SK-N-SH (cell line): Measurements from ENCODE around the gene OR1I1. TPM values are rescaled to one million over a fixed set of nuclear protein-coding genes. Genes with fewer than 3 reads are reported as not detected.

Experiments
- CTCF ChIA-PET: fragments of 300-600, 350-600 bp; formaldehyde crosslinking; extraction: SDS; loops from one replicate; lab custom pipeline; 2021; lab: Yijun Ruan, JAX
- POLR2A ChIA-PET: fragments of 350-600 bp; sonication (Branson Sonifier 250); formaldehyde crosslinking; extraction: SDS; loops from one replicate; lab custom pipeline; 2020; ENCODE audit warnings: antibody characterized with exemption, inconsistent platforms; lab: Yijun Ruan, JAX
- DNase-seq: peaks from one replicate; pipeline ENCODE4 v3.0.0; 2012
- H2AFZ ChIP-seq: fragments of 200-600 bp; sonication (generic); 2 replicates; pipeline ENCODE4 v1.8.1; 2016; ENCODE audit warnings: antibody characterized with exemption, mild to moderate bottlenecking, low read depth
- H3F3A ChIP-seq: fragments of 200-600 bp; sonication (generic); replicated peaks from 2 replicates; pipeline ENCODE3; 2016; ENCODE audit warnings: antibody characterized with exemption, mild to moderate bottlenecking; ENCODE audit not compliant: insufficient read depth
- H3K27ac ChIP-seq, 2 experiments: fragments of 200-500 bp in 1 of 2; fragments of 200-600 bp in 1 of 2; sonication (Bioruptor generic) in 1 of 2; sonication (generic), shearing (Covaris generic) in 1 of 2; 2 replicates each; pipeline versions ENCODE4 v1.5.1 to v1.6.1; 2014 to 2016; ENCODE audit warnings: low read depth in 2 of 2, inconsistent platforms in 1 of 2, low read length in 1 of 2, mild to moderate bottlenecking in 1 of 2, mixed read lengths in 1 of 2
- H3K27me3 ChIP-seq: fragments of 200-600 bp; sonication (generic), shearing (Covaris generic); 2 replicates; pipeline ENCODE4 v1.6.1; 2016; ENCODE audit warnings: mixed run types; ENCODE audit not compliant: insufficient read depth
- H3K36me3 ChIP-seq, 2 experiments: fragments of 200-500 bp in 1 of 2; fragments of 200-600 bp in 1 of 2; sonication (Bioruptor generic) in 1 of 2; sonication (generic) in 1 of 2; replicated peaks in 1 of 2; 2 replicates each; pipeline versions ENCODE3 to v1.5.1; 2014 to 2016; ENCODE audit warnings: low read length in 1 of 2, mild to moderate bottlenecking in 1 of 2; ENCODE audit not compliant: insufficient read depth in 2 of 2, control insufficient read depth in 1 of 2
- H3K4me1 ChIP-seq, 2 experiments: fragments of 200-500 bp in 1 of 2; fragments of 200-600 bp in 1 of 2; sonication (Bioruptor generic) in 1 of 2; sonication (generic), shearing (Covaris generic) in 1 of 2; 2 replicates each; pipeline versions ENCODE4 v1.5.1 to v1.6.1; 2014 to 2016; ENCODE audit warnings: low read depth in 1 of 2, low read length in 1 of 2, mixed run types in 1 of 2; ENCODE audit not compliant: insufficient read depth in 2 of 2, control insufficient read depth in 1 of 2
- H3K4me2 ChIP-seq: fragments of 200-600 bp; sonication (generic), shearing (Covaris generic); 2 replicates; pipeline ENCODE4 v1.6.1; 2017; ENCODE audit warnings: mixed run types
- H3K4me3 ChIP-seq, 2 experiments: fragments of 200-500 bp in 1 of 2; fragments of 200-600 bp in 1 of 2; sonication (Bioruptor generic) in 1 of 2; sonication (generic), shearing (Covaris generic) in 1 of 2; 2 replicates each; pipeline versions ENCODE4 v1.5.1 to v1.8.1; 2014 to 2016; ENCODE audit warnings: low read depth in 2 of 2, inconsistent platforms in 1 of 2, low read length in 1 of 2, mild to moderate bottlenecking in 1 of 2, mixed read lengths in 1 of 2, moderate library complexity in 1 of 2
- H3K79me2 ChIP-seq: fragments of 200-600 bp; sonication (generic); 2 replicates; pipeline ENCODE4 v1.8.1; 2017; ENCODE audit warnings: mild to moderate bottlenecking; ENCODE audit not compliant: insufficient read depth
- H3K9ac ChIP-seq: fragments of 200-600 bp; sonication (generic); 2 replicates; pipeline ENCODE4 v1.6.1; 2017; ENCODE audit warnings: mixed run types
- H3K9me2 ChIP-seq: fragments of 200-600 bp; sonication (generic); 2 replicates; pipeline ENCODE4 v1.6.1; 2017; ENCODE audit warnings: mixed run types
- H3K9me3 ChIP-seq: fragments of 200-600 bp; sonication (generic); 2 replicates; pipeline ENCODE4 v1.6.1; 2017; ENCODE audit warnings: mixed run types, mild to moderate bottlenecking, moderate library complexity
- H4K20me1 ChIP-seq: fragments of 200-600 bp; sonication (generic); 2 replicates; pipeline ENCODE4 v1.6.1; 2017; ENCODE audit warnings: mild to moderate bottlenecking, mixed run types; ENCODE audit not compliant: insufficient read depth
- EP300 ChIP-seq, 2 experiments: IDR thresholded peaks; 2 replicates each; pipeline versions ENCODE4 v1.4.0 to v1.6.1; 2012; ENCODE audit warnings: borderline replicate concordance in 1 of 2, low read depth in 1 of 2, low read length in 1 of 2
- EZH2phosphoT487 ChIP-seq: fragments of 200-600 bp; sonication (generic); IDR thresholded peaks from 2 replicates; pipeline ENCODE4 v1.6.1; 2017; ENCODE audit warnings: low read depth, mixed run types, mild to moderate bottlenecking, antibody characterized with exemption, moderate library complexity, borderline replicate concordance
- FOSL2 ChIP-seq: IDR thresholded peaks from 2 replicates; pipeline ENCODE4 v1.4.0; 2012; ENCODE audit warnings: low read depth, mild to moderate bottlenecking, moderate library complexity, borderline replicate concordance
- FOXJ3 ChIP-seq: sonication (generic); formaldehyde crosslinking; IDR thresholded peaks from 2 replicates; pipeline ENCODE4 v1.5.1; 2020; ENCODE audit warnings: mild to moderate bottlenecking, missing genetic modification reagents
- FOXM1 ChIP-seq: IDR thresholded peaks from 2 replicates; pipeline ENCODE4 v1.4.0; 2012; ENCODE audit warnings: low read depth, mild to moderate bottlenecking
- GATA2 ChIP-seq: sonication (generic); formaldehyde crosslinking; IDR thresholded peaks from 2 replicates; pipeline ENCODE4 v1.5.0; 2020; ENCODE audit warnings: mild to moderate bottlenecking, missing genetic modification reagents
- MEF2A ChIP-seq: IDR thresholded peaks from 2 replicates; pipeline ENCODE4 v1.4.0; 2012; ENCODE audit warnings: low read depth, borderline replicate concordance
- NFIC ChIP-seq: IDR thresholded peaks from 2 replicates; pipeline ENCODE4 v1.4.0; 2012; ENCODE audit warnings: borderline replicate concordance
- POLR2AphosphoS5 ChIP-seq: IDR thresholded peaks from 2 replicates; pipeline ENCODE4 v1.6.1; 2012; ENCODE audit warnings: low read depth, low read length
- RAD21 ChIP-seq: IDR thresholded peaks from 2 replicates; pipeline ENCODE4 v1.6.1; 2012; ENCODE audit warnings: mild to moderate bottlenecking, low read length
- RCOR1 ChIP-seq: fragments of 150-350 bp; IDR thresholded peaks from 2 replicates; pipeline ENCODE4 v1.6.1; 2017; ENCODE audit warnings: antibody characterized with exemption, low read length
- SMC3 ChIP-seq: IDR thresholded peaks from 2 replicates; pipeline ENCODE4 v1.6.1; 2012; ENCODE audit warnings: low read depth, low read length, improper control_type of control experiment
- TAF1 ChIP-seq: IDR thresholded peaks from 2 replicates; pipeline ENCODE4 v1.6.1; 2012; ENCODE audit warnings: low read depth, mild to moderate bottlenecking, low read length, moderate library complexity, borderline replicate concordance
- TCF12 ChIP-seq: IDR thresholded peaks from 2 replicates; pipeline ENCODE4 v1.4.0; 2012
- TEAD4 ChIP-seq: IDR thresholded peaks from 2 replicates; pipeline ENCODE4 v1.4.0; 2012; ENCODE audit warnings: mild to moderate bottlenecking, borderline replicate concordance; ENCODE audit not compliant: insufficient read depth
- USF2 ChIP-seq: fragments of 150-350 bp; IDR thresholded peaks from 2 replicates; pipeline ENCODE4 v1.6.1; 2017; ENCODE audit warnings: antibody characterized with exemption, low read length, low read depth, borderline replicate concordance
- YY1 ChIP-seq: IDR thresholded peaks from 2 replicates; pipeline ENCODE4 v1.4.0; 2012; ENCODE audit warnings: low read depth, mild to moderate bottlenecking
- WGBS: methylation state at CpG from one replicate; pipeline ENCODE4 v1.1.6; 2017; ENCODE audit warnings: low lambda C conversion rate; 5-methylcytosine and 5-hydroxymethylcytosine counted together
- polyA plus RNA-seq, 3 experiments: library from polyadenylated mRNA; depleted of rRNA; stranded (reverse); fragments of >200 nt; gene quantifications; 2 replicates each; pipeline ENCODE4 v1.2.3, GENCODE V29; 2012
- TF ChIP-seq, protein P1 (sequence below): IDR thresholded peaks from 2 replicates; pipeline ENCODE4 v1.6.1; 2012; ENCODE audit warnings: mild to moderate bottlenecking, low read depth, low read length, moderate library complexity
- TF ChIP-seq, protein P2 (sequence below): IDR thresholded peaks from 2 replicates; pipeline ENCODE4 v1.4.0; 2012; ENCODE audit warnings: low read depth, borderline replicate concordance
- TF ChIP-seq, protein P3 (sequence below): IDR thresholded peaks from 2 replicates; pipeline ENCODE4; 2012

OR1I1 gene
- polyA plus RNA-seq, 1 of the 3 experiments (the other 2 are of a cell fraction) = not detected

DNA sequence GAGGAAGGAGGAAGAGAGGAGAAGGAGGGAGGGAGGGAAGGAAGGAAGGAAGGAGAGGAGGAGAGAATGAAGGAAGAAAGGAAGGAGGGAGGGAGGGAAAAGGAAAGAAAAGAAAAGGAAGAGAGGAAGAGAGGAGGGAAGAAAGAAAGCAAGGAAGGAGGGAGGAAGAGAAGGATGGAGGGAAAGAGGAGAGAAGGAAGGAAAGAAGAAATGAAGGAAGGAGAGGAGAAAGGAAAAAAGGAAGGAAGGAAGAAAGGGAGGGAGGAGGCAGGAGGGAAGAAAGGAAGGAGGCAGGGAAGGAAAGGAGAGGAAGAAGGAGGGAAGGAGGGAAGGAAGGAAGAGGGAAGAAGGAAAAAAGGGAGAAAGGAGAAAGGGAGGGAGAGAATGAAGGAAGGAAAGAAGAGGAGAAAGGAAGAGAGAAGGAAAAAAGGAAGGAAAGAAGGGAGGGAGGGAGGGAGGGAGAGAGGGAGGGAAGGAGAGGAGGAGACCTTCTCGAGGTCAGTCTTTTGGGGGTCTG is 46.2 kb upstream of the OR1I1 start (continued):
- TF ChIP-seq, protein P1, sequence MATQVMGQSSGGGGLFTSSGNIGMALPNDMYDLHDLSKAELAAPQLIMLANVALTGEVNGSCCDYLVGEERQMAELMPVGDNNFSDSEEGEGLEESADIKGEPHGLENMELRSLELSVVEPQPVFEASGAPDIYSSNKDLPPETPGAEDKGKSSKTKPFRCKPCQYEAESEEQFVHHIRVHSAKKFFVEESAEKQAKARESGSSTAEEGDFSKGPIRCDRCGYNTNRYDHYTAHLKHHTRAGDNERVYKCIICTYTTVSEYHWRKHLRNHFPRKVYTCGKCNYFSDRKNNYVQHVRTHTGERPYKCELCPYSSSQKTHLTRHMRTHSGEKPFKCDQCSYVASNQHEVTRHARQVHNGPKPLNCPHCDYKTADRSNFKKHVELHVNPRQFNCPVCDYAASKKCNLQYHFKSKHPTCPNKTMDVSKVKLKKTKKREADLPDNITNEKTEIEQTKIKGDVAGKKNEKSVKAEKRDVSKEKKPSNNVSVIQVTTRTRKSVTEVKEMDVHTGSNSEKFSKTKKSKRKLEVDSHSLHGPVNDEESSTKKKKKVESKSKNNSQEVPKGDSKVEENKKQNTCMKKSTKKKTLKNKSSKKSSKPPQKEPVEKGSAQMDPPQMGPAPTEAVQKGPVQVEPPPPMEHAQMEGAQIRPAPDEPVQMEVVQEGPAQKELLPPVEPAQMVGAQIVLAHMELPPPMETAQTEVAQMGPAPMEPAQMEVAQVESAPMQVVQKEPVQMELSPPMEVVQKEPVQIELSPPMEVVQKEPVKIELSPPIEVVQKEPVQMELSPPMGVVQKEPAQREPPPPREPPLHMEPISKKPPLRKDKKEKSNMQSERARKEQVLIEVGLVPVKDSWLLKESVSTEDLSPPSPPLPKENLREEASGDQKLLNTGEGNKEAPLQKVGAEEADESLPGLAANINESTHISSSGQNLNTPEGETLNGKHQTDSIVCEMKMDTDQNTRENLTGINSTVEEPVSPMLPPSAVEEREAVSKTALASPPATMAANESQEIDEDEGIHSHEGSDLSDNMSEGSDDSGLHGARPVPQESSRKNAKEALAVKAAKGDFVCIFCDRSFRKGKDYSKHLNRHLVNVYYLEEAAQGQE = no peak
- TF ChIP-seq FOXM1 (no peak), RCOR1 (no peak)

DNA sequence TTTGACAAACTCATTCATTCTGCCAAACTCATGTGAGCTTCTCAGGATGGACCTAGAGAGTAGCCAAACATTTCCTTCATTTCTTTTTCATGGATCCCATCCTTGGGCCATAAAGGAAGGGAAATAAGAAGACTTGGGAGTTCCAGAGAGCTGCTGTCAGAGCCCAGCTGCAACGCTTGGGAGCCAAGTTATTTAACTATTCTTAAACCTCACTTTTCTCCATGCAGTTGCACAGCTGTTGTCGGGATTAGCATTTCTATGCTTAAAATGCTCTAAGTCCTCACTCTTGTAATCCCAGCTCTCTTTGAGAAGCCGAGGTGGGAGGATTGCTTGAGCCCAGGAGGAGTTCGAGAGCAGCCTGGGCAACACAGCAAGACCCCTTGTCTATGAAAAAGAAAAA is 44.4 kb upstream of the OR1I1 start:
- H3K27me3 ChIP-seq = peaks cover 6% of the 10 kb centered on the region; the same call in 1 of the 2 replicates
- 2% methylated on average over 4 of the region's 4 CpGs for WGBS
- no peak overlapping the region for H3K4me2 ChIP-seq
- no peaks in the 10 kb centered on the region for H3K9me2 ChIP-seq
- DNase-seq = no peak
- no peak overlapping the region for H3K4me3 ChIP-seq
- H3K9ac ChIP-seq = no peak overlapping the region
- no peaks in the 10 kb centered on the region for H3K79me2 ChIP-seq
- no peak overlapping the region for H3K27ac ChIP-seq
- ChIA-PET POLR2A (no interaction called here), CTCF (interaction anchor here (0.9 kb wide), 1 partner anchor 13 kb away, joined by 4 read pairs; no protein-coding TSS in a partner anchor)
- no peaks in the 10 kb centered on the region for H4K20me1 ChIP-seq
- no peaks in the 10 kb centered on the region for H3F3A ChIP-seq
- no peaks in the 10 kb centered on the region for H3K4me1 ChIP-seq
- TF ChIP-seq TAF1 (no peak), YY1 (no peak), EP300 (IDR thresholded peaks at IDR 0.05; ENCODE audit: borderline replicate concordance in 1 of 2, low read depth in 1 of 2, low read length in 1 of 2) (no peak), MEF2A (no peak), NFIC (no peak), FOXM1 (no peak), POLR2AphosphoS5 (no peak), TCF12 (no peak), GATA2 (CRISPR knock-in tag) (no peak), SMC3 (no peak), USF2 (no peak), RAD21 (no peak), FOSL2 (no peak), FOXJ3 (no peak), TEAD4 (no peak), RCOR1 (no peak), EZH2phosphoT487 (no peak)
- TF ChIP-seq, protein P2, sequence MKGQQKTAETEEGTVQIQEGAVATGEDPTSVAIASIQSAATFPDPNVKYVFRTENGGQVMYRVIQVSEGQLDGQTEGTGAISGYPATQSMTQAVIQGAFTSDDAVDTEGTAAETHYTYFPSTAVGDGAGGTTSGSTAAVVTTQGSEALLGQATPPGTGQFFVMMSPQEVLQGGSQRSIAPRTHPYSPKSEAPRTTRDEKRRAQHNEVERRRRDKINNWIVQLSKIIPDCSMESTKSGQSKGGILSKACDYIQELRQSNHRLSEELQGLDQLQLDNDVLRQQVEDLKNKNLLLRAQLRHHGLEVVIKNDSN = no peak
- TF ChIP-seq, protein P3, sequence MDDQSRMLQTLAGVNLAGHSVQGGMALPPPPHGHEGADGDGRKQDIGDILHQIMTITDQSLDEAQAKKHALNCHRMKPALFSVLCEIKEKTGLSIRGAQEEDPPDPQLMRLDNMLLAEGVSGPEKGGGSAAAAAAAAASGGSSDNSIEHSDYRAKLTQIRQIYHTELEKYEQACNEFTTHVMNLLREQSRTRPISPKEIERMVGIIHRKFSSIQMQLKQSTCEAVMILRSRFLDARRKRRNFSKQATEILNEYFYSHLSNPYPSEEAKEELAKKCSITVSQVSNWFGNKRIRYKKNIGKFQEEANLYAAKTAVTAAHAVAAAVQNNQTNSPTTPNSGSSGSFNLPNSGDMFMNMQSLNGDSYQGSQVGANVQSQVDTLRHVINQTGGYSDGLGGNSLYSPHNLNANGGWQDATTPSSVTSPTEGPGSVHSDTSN = no peak
- TF ChIP-seq, protein P1 = no peak
- no peaks in the 10 kb centered on the region for H3K36me3 ChIP-seq
- no peaks in the 10 kb centered on the region for H3K9me3 ChIP-seq
- H2AFZ ChIP-seq = no peak overlapping the region
